Measurements from ENCODE around the gene PRKCA. TPM values are rescaled to one million over a fixed set of nuclear protein-coding genes. Genes with fewer than 3 reads are reported as not detected.

PRKCA gene
- total and polyA plus RNA-seq, 2 experiments from 2014 or later = 6.4 to 35.4 TPM

- H3K4me1 Mint-ChIP-seq = peaks cover 19% of the 10 kb centered on the region
- TF ChIP-seq NANOG (IDR thresholded peaks at IDR 0.05; ENCODE audit: borderline replicate concordance) (no peak), JUNB (IDR thresholded peaks at IDR 0.05; ENCODE audit: unreplicated experiment) (no peak), CREB1 (CRISPR knock-in tag; IDR thresholded peaks at IDR 0.05; ENCODE audit: low read depth) (no peak), EZH2phosphoT487 (IDR thresholded peaks at IDR 0.05; ENCODE audit: unreplicated experiment) (no peak), STAT1 (IDR thresholded peaks at IDR 0.05; ENCODE audit: unreplicated experiment) (no peak), POLR2AphosphoS5 (IDR thresholded peaks at IDR 0.05; ENCODE audit: low read depth) (no peak), ZNF114 (CRISPR knock-in tag; IDR thresholded peaks at IDR 0.05) (no peak), ZNF331 (CRISPR knock-in tag; IDR thresholded peaks at IDR 0.05; ENCODE audit: low read depth) (no peak), EZH2 (IDR thresholded peaks at IDR 0.05; ENCODE audit: low read depth, unreplicated experiment) (no peak)
- TF ChIP-seq, protein P1, sequence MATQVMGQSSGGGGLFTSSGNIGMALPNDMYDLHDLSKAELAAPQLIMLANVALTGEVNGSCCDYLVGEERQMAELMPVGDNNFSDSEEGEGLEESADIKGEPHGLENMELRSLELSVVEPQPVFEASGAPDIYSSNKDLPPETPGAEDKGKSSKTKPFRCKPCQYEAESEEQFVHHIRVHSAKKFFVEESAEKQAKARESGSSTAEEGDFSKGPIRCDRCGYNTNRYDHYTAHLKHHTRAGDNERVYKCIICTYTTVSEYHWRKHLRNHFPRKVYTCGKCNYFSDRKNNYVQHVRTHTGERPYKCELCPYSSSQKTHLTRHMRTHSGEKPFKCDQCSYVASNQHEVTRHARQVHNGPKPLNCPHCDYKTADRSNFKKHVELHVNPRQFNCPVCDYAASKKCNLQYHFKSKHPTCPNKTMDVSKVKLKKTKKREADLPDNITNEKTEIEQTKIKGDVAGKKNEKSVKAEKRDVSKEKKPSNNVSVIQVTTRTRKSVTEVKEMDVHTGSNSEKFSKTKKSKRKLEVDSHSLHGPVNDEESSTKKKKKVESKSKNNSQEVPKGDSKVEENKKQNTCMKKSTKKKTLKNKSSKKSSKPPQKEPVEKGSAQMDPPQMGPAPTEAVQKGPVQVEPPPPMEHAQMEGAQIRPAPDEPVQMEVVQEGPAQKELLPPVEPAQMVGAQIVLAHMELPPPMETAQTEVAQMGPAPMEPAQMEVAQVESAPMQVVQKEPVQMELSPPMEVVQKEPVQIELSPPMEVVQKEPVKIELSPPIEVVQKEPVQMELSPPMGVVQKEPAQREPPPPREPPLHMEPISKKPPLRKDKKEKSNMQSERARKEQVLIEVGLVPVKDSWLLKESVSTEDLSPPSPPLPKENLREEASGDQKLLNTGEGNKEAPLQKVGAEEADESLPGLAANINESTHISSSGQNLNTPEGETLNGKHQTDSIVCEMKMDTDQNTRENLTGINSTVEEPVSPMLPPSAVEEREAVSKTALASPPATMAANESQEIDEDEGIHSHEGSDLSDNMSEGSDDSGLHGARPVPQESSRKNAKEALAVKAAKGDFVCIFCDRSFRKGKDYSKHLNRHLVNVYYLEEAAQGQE (IDR thresholded peaks at IDR 0.05; ENCODE audit: unreplicated experiment) = no peak
- ATAC-seq (no peak), DNase-seq (ENCODE audit: low spot score) (no peak)
- Histone ChIP-seq H3K27ac (ENCODE audit: low read depth) (no peak overlapping the region), H3K4me3 (no peak overlapping the region), H2AFZ (no peak overlapping the region), H3F3A (replicated peaks; ENCODE audit: low read depth) (no peaks in the 10 kb centered on the region), H3K27me3 (ENCODE audit: insufficient read depth) (no peaks in the 10 kb centered on the region), H3K79me2 (replicated peaks; ENCODE audit: insufficient read depth) (peaks cover 3% of the 10 kb centered on the region), H3K4me1 (ENCODE audit: insufficient read depth) (no peaks in the 10 kb centered on the region), H4K20me1 (replicated peaks; ENCODE audit: insufficient read depth) (no peaks in the 10 kb centered on the region), H3K4me2 (no peak overlapping the region), H3K36me3 (ENCODE audit: insufficient read depth) (no peaks in the 10 kb centered on the region), H3K9me2 (ENCODE audit: insufficient read depth) (no peaks in the 10 kb centered on the region)
- no peaks in the 10 kb centered on the region for H3K36me3 Mint-ChIP-seq (ENCODE audit: low read depth)
- no peaks in the 10 kb centered on the region for H3K9me3 Mint-ChIP-seq
- H3K4me3 Mint-ChIP-seq = no peak overlapping the region
- peaks cover 3% of the 10 kb centered on the region for H3K27me3 Mint-ChIP-seq (ENCODE audit: insufficient read depth, low read depth, poor library complexity)
- no peak overlapping the region for H3K27ac Mint-ChIP-seq
These were observed 45.5 kb downstream of the PRKCA start for GRCh38 chr17:66347661-66348514.

GRCh38 chr17:66348584-66349165 is 46.3 kb downstream of the PRKCA start:
- peaks cover 3% of the 10 kb centered on the region for H3K79me2 ChIP-seq (replicated peaks; ENCODE audit: insufficient read depth)
- no peaks in the 10 kb centered on the region for H3K4me1 ChIP-seq (ENCODE audit: insufficient read depth)
- H3K27me3 Mint-ChIP-seq (ENCODE audit: insufficient read depth, low read depth, poor library complexity) = peaks cover 3% of the 10 kb centered on the region
- H3K27me3 ChIP-seq (ENCODE audit: insufficient read depth) = no peaks in the 10 kb centered on the region
- H3K27ac Mint-ChIP-seq = no peak overlapping the region
- H3K4me1 Mint-ChIP-seq = peaks cover 19% of the 10 kb centered on the region
- no peak overlapping the region for H2AFZ ChIP-seq
- no peaks in the 10 kb centered on the region for H3K36me3 Mint-ChIP-seq (ENCODE audit: low read depth)
- no peak overlapping the region for H3K4me3 Mint-ChIP-seq
- no peak for DNase-seq (ENCODE audit: low spot score)
- no peaks in the 10 kb centered on the region for H3F3A ChIP-seq (replicated peaks; ENCODE audit: low read depth)
- H3K4me3 ChIP-seq = no peak overlapping the region
- no peak for ATAC-seq
- H3K9me2 ChIP-seq (ENCODE audit: insufficient read depth) = no peaks in the 10 kb centered on the region
- no peaks in the 10 kb centered on the region for H3K9me3 Mint-ChIP-seq
- H3K27ac ChIP-seq (ENCODE audit: low read depth) = no peak overlapping the region
- H4K20me1 ChIP-seq (replicated peaks; ENCODE audit: insufficient read depth) = no peaks in the 10 kb centered on the region
- H3K4me2 ChIP-seq = no peak overlapping the region
- H3K36me3 ChIP-seq (ENCODE audit: insufficient read depth) = no peaks in the 10 kb centered on the region
- TF ChIP-seq ZNF331 (CRISPR knock-in tag; IDR thresholded peaks at IDR 0.05; ENCODE audit: low read depth) (no peak), ZNF114 (CRISPR knock-in tag; IDR thresholded peaks at IDR 0.05) (no peak), STAT1 (IDR thresholded peaks at IDR 0.05; ENCODE audit: unreplicated experiment) (no peak), EZH2phosphoT487 (IDR thresholded peaks at IDR 0.05; ENCODE audit: unreplicated experiment) (no peak), POLR2AphosphoS5 (IDR thresholded peaks at IDR 0.05; ENCODE audit: low read depth) (no peak), JUNB (IDR thresholded peaks at IDR 0.05; ENCODE audit: unreplicated experiment) (no peak)
- TF ChIP-seq, protein P2, sequence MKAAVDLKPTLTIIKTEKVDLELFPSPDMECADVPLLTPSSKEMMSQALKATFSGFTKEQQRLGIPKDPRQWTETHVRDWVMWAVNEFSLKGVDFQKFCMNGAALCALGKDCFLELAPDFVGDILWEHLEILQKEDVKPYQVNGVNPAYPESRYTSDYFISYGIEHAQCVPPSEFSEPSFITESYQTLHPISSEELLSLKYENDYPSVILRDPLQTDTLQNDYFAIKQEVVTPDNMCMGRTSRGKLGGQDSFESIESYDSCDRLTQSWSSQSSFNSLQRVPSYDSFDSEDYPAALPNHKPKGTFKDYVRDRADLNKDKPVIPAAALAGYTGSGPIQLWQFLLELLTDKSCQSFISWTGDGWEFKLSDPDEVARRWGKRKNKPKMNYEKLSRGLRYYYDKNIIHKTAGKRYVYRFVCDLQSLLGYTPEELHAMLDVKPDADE (IDR thresholded peaks at IDR 0.05) = no peak
- TF ChIP-seq, protein P1 (IDR thresholded peaks at IDR 0.05; ENCODE audit: unreplicated experiment) = no peak
- TF ChIP-seq, protein P3, sequence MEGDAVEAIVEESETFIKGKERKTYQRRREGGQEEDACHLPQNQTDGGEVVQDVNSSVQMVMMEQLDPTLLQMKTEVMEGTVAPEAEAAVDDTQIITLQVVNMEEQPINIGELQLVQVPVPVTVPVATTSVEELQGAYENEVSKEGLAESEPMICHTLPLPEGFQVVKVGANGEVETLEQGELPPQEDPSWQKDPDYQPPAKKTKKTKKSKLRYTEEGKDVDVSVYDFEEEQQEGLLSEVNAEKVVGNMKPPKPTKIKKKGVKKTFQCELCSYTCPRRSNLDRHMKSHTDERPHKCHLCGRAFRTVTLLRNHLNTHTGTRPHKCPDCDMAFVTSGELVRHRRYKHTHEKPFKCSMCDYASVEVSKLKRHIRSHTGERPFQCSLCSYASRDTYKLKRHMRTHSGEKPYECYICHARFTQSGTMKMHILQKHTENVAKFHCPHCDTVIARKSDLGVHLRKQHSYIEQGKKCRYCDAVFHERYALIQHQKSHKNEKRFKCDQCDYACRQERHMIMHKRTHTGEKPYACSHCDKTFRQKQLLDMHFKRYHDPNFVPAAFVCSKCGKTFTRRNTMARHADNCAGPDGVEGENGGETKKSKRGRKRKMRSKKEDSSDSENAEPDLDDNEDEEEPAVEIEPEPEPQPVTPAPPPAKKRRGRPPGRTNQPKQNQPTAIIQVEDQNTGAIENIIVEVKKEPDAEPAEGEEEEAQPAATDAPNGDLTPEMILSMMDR (conservative IDR thresholded peaks at IDR 0.05; ENCODE audit: low read depth in 2 of 2) = no peak
